Measurements from ENCODE around the gene PRTN3. TPM values are rescaled to one million over a fixed set of nuclear protein-coding genes. Genes with fewer than 3 reads are reported as not detected.

Gene PRTN3
- total RNA-seq, 4 donors from 2014 or later, result not detected

- Histone ChIP-seq H3K27ac (no peak overlapping the region), H3K4me3 (no peak overlapping the region), H3K36me3 (no peaks in the 10 kb centered on the region), H3K4me1 (peaks cover 0 to 17% (median 15%) of the 10 kb centered on the region in 3 donors), H3K9me3 (no peaks in the 10 kb centered on the region), H3K27me3 (peaks cover 78% of the 10 kb centered on the region)
- no peak for ATAC-seq
- TF ChIP-seq CTCF (IDR thresholded peaks at IDR 0.05), result no peak
- no peak for TF ChIP-seq POLR2AphosphoS5 (IDR thresholded peaks at IDR 0.05)
- no peak for TF ChIP-seq EP300 (IDR thresholded peaks at IDR 0.05)
- no peak for TF ChIP-seq POLR2A (IDR thresholded peaks at IDR 0.05)
- 62 to 69% methylated on average over 5 to 13 of the region's 19 CpGs for WGBS, 2 donors (ENCODE audit: low coverage in 1 of 2)
These were observed 14.7 kb upstream of the PRTN3 start for GRCh38 chr19:825897-826644.

GRCh38 chr19:827314-827709 lies 13.5 kb upstream of the PRTN3 start:
- no peak overlapping the region for H3K27ac ChIP-seq
- peaks cover 0 to 4% (median 2%) of the 10 kb centered on the region in 3 donors for H3K4me1 ChIP-seq
- TF ChIP-seq EP300 (IDR thresholded peaks at IDR 0.05) (no peak), POLR2A (IDR thresholded peaks at IDR 0.05) (no peak), CTCF (IDR thresholded peaks at IDR 0.05) (no peak), POLR2AphosphoS5 (IDR thresholded peaks at IDR 0.05) (no peak)
- WGBS, 2 donors (ENCODE audit: low coverage in 1 of 2), result 94 to 96% methylated on average over 7 of the region's 11 CpGs
- no peaks in the 10 kb centered on the region for H3K36me3 ChIP-seq
- ATAC-seq, result no peak
- H3K4me3 ChIP-seq, result no peak overlapping the region
- H3K9me3 ChIP-seq, result no peaks in the 10 kb centered on the region
- H3K27me3 ChIP-seq, result peaks cover 78% of the 10 kb centered on the region

GRCh38 chr19:827710-828321 lies 13.0 kb upstream of the PRTN3 start, which contains the start of gene AZU1:
TSS of gene AZU1 (plus strand) at chr19:827837. CDS start at chr19:827847, 10 bp downstream.
- 10 to 75% methylated on average over 2 to 5 of the region's 33 CpGs for WGBS, 2 donors (ENCODE audit: low coverage in 1 of 2)
- TF ChIP-seq POLR2AphosphoS5 (IDR thresholded peaks at IDR 0.05) (no peak), EP300 (IDR thresholded peaks at IDR 0.05) (no peak), POLR2A (IDR thresholded peaks at IDR 0.05) (no peak), CTCF (IDR thresholded peaks at IDR 0.05) (no peak)
- Histone ChIP-seq H3K4me1 (no peaks in the 10 kb centered on the region), H3K36me3 (no peaks in the 10 kb centered on the region), H3K27me3 (peaks cover 74% of the 10 kb centered on the region), H3K9me3 (no peaks in the 10 kb centered on the region), H3K27ac (no peak within 1 kb of the TSS), H3K4me3 (no peak within 1 kb of the TSS)
- ATAC-seq, result peak; percentile 31

- ATAC-seq, result no peak
- Histone ChIP-seq H3K4me3 (no peak overlapping the region), H3K9me3 (no peaks in the 10 kb centered on the region), H3K27ac (no peak overlapping the region), H3K36me3 (no peaks in the 10 kb centered on the region), H3K4me1 (no peaks in the 10 kb centered on the region), H3K27me3 (peaks cover 71% of the 10 kb centered on the region)
- TF ChIP-seq POLR2AphosphoS5 (IDR thresholded peaks at IDR 0.05) (no peak), POLR2A (IDR thresholded peaks at IDR 0.05) (no peak), CTCF (IDR thresholded peaks at IDR 0.05) (no peak), EP300 (IDR thresholded peaks at IDR 0.05) (no peak)
- 68 to 81% methylated on average over 5 of the region's 18 CpGs for WGBS, 2 donors (ENCODE audit: low coverage in 1 of 2)
These were observed 11.6 kb upstream of the PRTN3 start for GRCh38 chr19:829129-829758.

Measured in gastroesophageal sphincter (tissue), 4 donors.